SK-N-SH (cell line): Measurements from ENCODE around the gene MAD1L1. TPM values are rescaled to one million over a fixed set of nuclear protein-coding genes. Genes with fewer than 3 reads are reported as not detected.

ENCODE experiments used
- CTCF ChIA-PET: fragments of 300-600, 350-600 bp; formaldehyde crosslinking; extraction: SDS; loops from one replicate; lab custom pipeline; 2021; lab: Yijun Ruan, JAX
- POLR2A ChIA-PET: fragments of 350-600 bp; sonication (Branson Sonifier 250); formaldehyde crosslinking; extraction: SDS; loops from one replicate; lab custom pipeline; 2020; ENCODE audit warnings: antibody characterized with exemption, inconsistent platforms; lab: Yijun Ruan, JAX
- DNase-seq: peaks from one replicate; pipeline ENCODE4 v3.0.0; 2012
- H2AFZ ChIP-seq: fragments of 200-600 bp; sonication (generic); 2 replicates; pipeline ENCODE4 v1.8.1; 2016; ENCODE audit warnings: antibody characterized with exemption, mild to moderate bottlenecking, low read depth
- H3F3A ChIP-seq: fragments of 200-600 bp; sonication (generic); replicated peaks from 2 replicates; pipeline ENCODE3; 2016; ENCODE audit warnings: antibody characterized with exemption, mild to moderate bottlenecking; ENCODE audit not compliant: insufficient read depth
- H3K27ac ChIP-seq, 2 experiments: fragments of 200-500 bp in 1 of 2; fragments of 200-600 bp in 1 of 2; sonication (Bioruptor generic) in 1 of 2; sonication (generic), shearing (Covaris generic) in 1 of 2; 2 replicates each; pipeline versions ENCODE4 v1.5.1 to v1.6.1; 2014 to 2016; ENCODE audit warnings: low read depth in 2 of 2, inconsistent platforms in 1 of 2, low read length in 1 of 2, mild to moderate bottlenecking in 1 of 2, mixed read lengths in 1 of 2
- H3K27me3 ChIP-seq: fragments of 200-600 bp; sonication (generic), shearing (Covaris generic); 2 replicates; pipeline ENCODE4 v1.6.1; 2016; ENCODE audit warnings: mixed run types; ENCODE audit not compliant: insufficient read depth
- H3K36me3 ChIP-seq, 2 experiments: fragments of 200-500 bp in 1 of 2; fragments of 200-600 bp in 1 of 2; sonication (Bioruptor generic) in 1 of 2; sonication (generic) in 1 of 2; replicated peaks in 1 of 2; 2 replicates each; pipeline versions ENCODE3 to v1.5.1; 2014 to 2016; ENCODE audit warnings: low read length in 1 of 2, mild to moderate bottlenecking in 1 of 2; ENCODE audit not compliant: insufficient read depth in 2 of 2, control insufficient read depth in 1 of 2
- H3K4me1 ChIP-seq, 2 experiments: fragments of 200-500 bp in 1 of 2; fragments of 200-600 bp in 1 of 2; sonication (Bioruptor generic) in 1 of 2; sonication (generic), shearing (Covaris generic) in 1 of 2; 2 replicates each; pipeline versions ENCODE4 v1.5.1 to v1.6.1; 2014 to 2016; ENCODE audit warnings: low read depth in 1 of 2, low read length in 1 of 2, mixed run types in 1 of 2; ENCODE audit not compliant: insufficient read depth in 2 of 2, control insufficient read depth in 1 of 2
- H3K4me2 ChIP-seq: fragments of 200-600 bp; sonication (generic), shearing (Covaris generic); 2 replicates; pipeline ENCODE4 v1.6.1; 2017; ENCODE audit warnings: mixed run types
- H3K4me3 ChIP-seq, 2 experiments: fragments of 200-500 bp in 1 of 2; fragments of 200-600 bp in 1 of 2; sonication (Bioruptor generic) in 1 of 2; sonication (generic), shearing (Covaris generic) in 1 of 2; 2 replicates each; pipeline versions ENCODE4 v1.5.1 to v1.8.1; 2014 to 2016; ENCODE audit warnings: low read depth in 2 of 2, inconsistent platforms in 1 of 2, low read length in 1 of 2, mild to moderate bottlenecking in 1 of 2, mixed read lengths in 1 of 2, moderate library complexity in 1 of 2
- H3K79me2 ChIP-seq: fragments of 200-600 bp; sonication (generic); 2 replicates; pipeline ENCODE4 v1.8.1; 2017; ENCODE audit warnings: mild to moderate bottlenecking; ENCODE audit not compliant: insufficient read depth
- H3K9ac ChIP-seq: fragments of 200-600 bp; sonication (generic); 2 replicates; pipeline ENCODE4 v1.6.1; 2017; ENCODE audit warnings: mixed run types
- H3K9me2 ChIP-seq: fragments of 200-600 bp; sonication (generic); 2 replicates; pipeline ENCODE4 v1.6.1; 2017; ENCODE audit warnings: mixed run types
- H3K9me3 ChIP-seq: fragments of 200-600 bp; sonication (generic); 2 replicates; pipeline ENCODE4 v1.6.1; 2017; ENCODE audit warnings: mixed run types, mild to moderate bottlenecking, moderate library complexity
- H4K20me1 ChIP-seq: fragments of 200-600 bp; sonication (generic); 2 replicates; pipeline ENCODE4 v1.6.1; 2017; ENCODE audit warnings: mild to moderate bottlenecking, mixed run types; ENCODE audit not compliant: insufficient read depth
- EZH2phosphoT487 ChIP-seq: fragments of 200-600 bp; sonication (generic); IDR thresholded peaks from 2 replicates; pipeline ENCODE4 v1.6.1; 2017; ENCODE audit warnings: low read depth, mixed run types, mild to moderate bottlenecking, antibody characterized with exemption, moderate library complexity, borderline replicate concordance
- FOXM1 ChIP-seq: IDR thresholded peaks from 2 replicates; pipeline ENCODE4 v1.4.0; 2012; ENCODE audit warnings: low read depth, mild to moderate bottlenecking
- IRF3 ChIP-seq: fragments of 150-350 bp; IDR thresholded peaks from 2 replicates; pipeline ENCODE4 v1.6.1; 2016; ENCODE audit warnings: mild to moderate bottlenecking, low read depth, low read length
- RCOR1 ChIP-seq: fragments of 150-350 bp; IDR thresholded peaks from 2 replicates; pipeline ENCODE4 v1.6.1; 2017; ENCODE audit warnings: antibody characterized with exemption, low read length
- RFX5 ChIP-seq: IDR thresholded peaks from 2 replicates; pipeline ENCODE4 v1.6.1; 2012; ENCODE audit warnings: mild to moderate bottlenecking, improper control_type of control experiment, low read length
- SMC3 ChIP-seq: IDR thresholded peaks from 2 replicates; pipeline ENCODE4 v1.6.1; 2012; ENCODE audit warnings: low read depth, low read length, improper control_type of control experiment
- TCF12 ChIP-seq: IDR thresholded peaks from 2 replicates; pipeline ENCODE4 v1.4.0; 2012
- USF2 ChIP-seq: fragments of 150-350 bp; IDR thresholded peaks from 2 replicates; pipeline ENCODE4 v1.6.1; 2017; ENCODE audit warnings: antibody characterized with exemption, low read length, low read depth, borderline replicate concordance
- YY1 ChIP-seq: IDR thresholded peaks from 2 replicates; pipeline ENCODE4 v1.4.0; 2012; ENCODE audit warnings: low read depth, mild to moderate bottlenecking
- WGBS: methylation state at CpG from one replicate; pipeline ENCODE4 v1.1.6; 2017; ENCODE audit warnings: low lambda C conversion rate; 5-methylcytosine and 5-hydroxymethylcytosine counted together
- polyA plus RNA-seq, 3 experiments: library from polyadenylated mRNA; depleted of rRNA; stranded (reverse); fragments of >200 nt; gene quantifications; 2 replicates each; pipeline ENCODE4 v1.2.3, GENCODE V29; 2012

Gene MAD1L1
- polyA plus RNA-seq, 1 of the 3 experiments (the other 2 are of a cell fraction), result 46.2 TPM

GRCh38 chr7:2210551-2211258, 22.0 kb downstream of the MAD1L1 start:
- Histone ChIP-seq H3K9ac (no peak overlapping the region), H3K9me3 (no peaks in the 10 kb centered on the region), H3K4me2 (no peak overlapping the region), H3K9me2 (no peaks in the 10 kb centered on the region), H3K36me3 (peaks cover 54 to 60% of the 10 kb centered on the region in 2 experiments), H3K4me1 (peaks cover 0 to 8% of the 10 kb centered on the region in 2 experiments; a peak in 1 of 4 replicates), H3K27me3 (no peaks in the 10 kb centered on the region), H3K79me2 (no peaks in the 10 kb centered on the region), H3F3A (no peaks in the 10 kb centered on the region), H3K4me3 (no peak overlapping the region), H3K27ac (no peak overlapping the region), H2AFZ (no peak overlapping the region), H4K20me1 (0 out of 2 replicates have a peak, but pooled peaks cover 5% of the 10 kb centered on the region)
- WGBS, result 94% methylated on average over 29 of the region's 30 CpGs
- ChIA-PET CTCF (interaction anchor here (0.9 to 2.5 kb wide), 10 partner anchors 22 to 547 kb away, joined by 3 to 23 read pairs (median 7); partner anchors contain the start of gene MAD1L1), POLR2A (no interaction called here)
- DNase-seq, result no peak
- TF ChIP-seq FOXM1 (no peak), IRF3 (no peak), EZH2phosphoT487 (no peak), USF2 (no peak)

GRCh38 chr7:2209961-2210323, 22.8 kb downstream of the MAD1L1 start:
- Histone ChIP-seq H3K79me2 (no peaks in the 10 kb centered on the region), H3K36me3 (peaks cover 48 to 55% of the 10 kb centered on the region in 2 experiments), H3K4me3 (no peak overlapping the region), H3K4me2 (no peak overlapping the region), H3K9me3 (no peaks in the 10 kb centered on the region), H4K20me1 (0 out of 2 replicates have a peak, but pooled peaks cover 5% of the 10 kb centered on the region), H3K9me2 (no peaks in the 10 kb centered on the region), H3K27me3 (no peaks in the 10 kb centered on the region), H3K9ac (no peak overlapping the region), H3K27ac (no peak overlapping the region; a peak in 1 of 4 replicates), H3F3A (no peaks in the 10 kb centered on the region), H2AFZ (no peak overlapping the region), H3K4me1 (peaks cover 0 to 14% of the 10 kb centered on the region in 2 experiments; a peak in 1 of 4 replicates)
- 72% methylated on average over 7 of the region's 8 CpGs for WGBS
- no peak for DNase-seq
- no peak for TF ChIP-seq EZH2phosphoT487
- no peak for TF ChIP-seq SMC3
- no peak for TF ChIP-seq TCF12
- TF ChIP-seq YY1, result no peak
- TF ChIP-seq RFX5, result no peak
- TF ChIP-seq RCOR1, result no peak
- CTCF ChIA-PET, result interaction anchor here (0.6 to 2.7 kb wide), 53 partner anchors 10 to 647 kb away, joined by 3 to 23 read pairs (median 4); partner anchors contain the start of gene MAD1L1
- POLR2A ChIA-PET, result interaction anchor here (0.5 to 0.7 kb wide), 3 partner anchors 164 to 538 kb away, joined by 3 read pairs; no protein-coding TSS in a partner anchor
